Small intestine (tissue), 7 donors: ENCODE data around the gene YY1AP1. TPM values are rescaled to one million over a fixed set of nuclear protein-coding genes. Genes with fewer than 3 reads are reported as not detected.
A peak's percentile ranks its signal among the peaks of the same experiment; 100 is the strongest.
"Not testable (repeated sequence)": the region's sequence is repeated elsewhere in the genome, so short reads cannot be mapped to it uniquely, and the experiment has no call there.

ENCODE experiments used
- DNase-seq, 2 donors: peaks; one replicate each; pipeline versions ENCODE4 v3.0.0 to v3.0.0-alpha.2; 2013
- FAIRE-seq: peaks from 2 replicates; lab custom pipeline; 2012; peaks lifted over from hg19 to GRCh38; lab: Jason Lieb, UNC
- H3K27ac ChIP-seq, 3 donors: one replicate each; pipeline ENCODE4 v1.5.1; 2013; ENCODE audit warnings: low read length in 2 of 3, mild to moderate bottlenecking in 2 of 3, control low read depth in 1 of 3, inconsistent platforms in 1 of 3, low read depth in 1 of 3, moderate library complexity in 1 of 3
- H3K27me3 ChIP-seq, 3 donors: one replicate each; pipeline ENCODE4 v1.6.1; 2013; ENCODE audit warnings: low read length in 3 of 3, inconsistent platforms in 1 of 3; ENCODE audit not compliant: control insufficient read depth in 3 of 3, insufficient read depth in 3 of 3
- H3K36me3 ChIP-seq, 3 donors: one replicate each; pipeline ENCODE4 v1.6.1; 2013; ENCODE audit warnings: low read length in 3 of 3, inconsistent platforms in 1 of 3, low read depth in 1 of 3, mild to moderate bottlenecking in 1 of 3, moderate library complexity in 1 of 3; ENCODE audit not compliant: control insufficient read depth in 3 of 3, insufficient read depth in 2 of 3
- H3K4me1 ChIP-seq, 3 donors: one replicate each; pipeline ENCODE4 v1.6.1; 2013; ENCODE audit warnings: low read length in 2 of 3, inconsistent platforms in 1 of 3, low read depth in 1 of 3, mild to moderate bottlenecking in 1 of 3, moderate library complexity in 1 of 3; ENCODE audit not compliant: control insufficient read depth in 3 of 3, insufficient read depth in 2 of 3
- H3K4me3 ChIP-seq, 3 donors: one replicate each; pipeline ENCODE4 v1.5.1; 2013; ENCODE audit warnings: low read length in 3 of 3, control low read depth in 1 of 3, inconsistent platforms in 1 of 3, low read depth in 1 of 3, mild to moderate bottlenecking in 1 of 3, moderate library complexity in 1 of 3
- H3K9me3 ChIP-seq, 2 donors: one replicate each; pipeline ENCODE4 v1.6.1; 2013; ENCODE audit warnings: low read depth in 1 of 2, low read length in 1 of 2; ENCODE audit not compliant: control insufficient read depth in 2 of 2, insufficient read depth in 1 of 2
- WGBS, 3 donors: extraction: QIAGEN DNeasy Blood & Tissue Kit; methylation state at CpG; one replicate each; pipeline ENCODE4 v1.1.7; 2013; 5-methylcytosine and 5-hydroxymethylcytosine counted together
- polyA plus RNA-seq, 4 donors: library from polyadenylated mRNA; stranded (reverse) in 3 of 4; unstranded in 1 of 4; fragments of 200-250 nt in 3 of 4; fragments of 120-200 nt in 1 of 4; gene quantifications; one replicate each; pipeline versions ENCODE4 v1.2.1 to v1.2.3, GENCODE V29; 2013
- donor health status: healthy with polysubstance abuse.
- donor health status: control.
- donor health status: control.
- donor health status: Bipolar disorder and iron deficiency.
- donor health status: healthy.

YY1AP1 gene
- polyA plus RNA-seq, 4 donors = 29.4 to 54.8 (median 35.2) TPM

DNA sequence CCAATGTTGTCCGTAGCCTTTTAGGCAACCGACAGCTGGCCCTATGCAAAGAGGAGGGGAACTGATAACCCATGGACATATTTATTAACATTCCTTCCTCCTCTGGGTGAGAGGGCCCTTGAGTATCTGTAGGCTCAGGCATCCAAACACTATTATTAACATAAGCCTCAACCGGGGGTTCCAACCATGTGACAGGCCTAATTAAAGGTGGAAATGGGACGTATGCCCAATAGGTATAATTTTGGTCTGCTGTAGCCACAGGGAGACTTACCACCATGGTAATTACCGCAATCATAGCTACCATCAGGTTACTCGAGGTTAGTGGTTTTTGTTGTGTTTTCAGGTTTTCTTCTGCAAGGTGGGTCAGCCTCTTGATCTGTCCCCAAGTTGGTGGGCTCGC lies 5.6 kb upstream of the YY1AP1 start:
- peaks cover 0 to 8% (median 4%) of the 10 kb centered on the region in 3 donors for H3K4me1 ChIP-seq
- DNase-seq = no peak
- WGBS, 3 donors = 84 to 89% (median 89%) methylated on average over 7 of the region's 7 CpGs
- H3K27ac ChIP-seq = no peak overlapping the region
- peaks cover 0 to 15% of the 10 kb centered on the region in 2 donors for H3K9me3 ChIP-seq
- H3K36me3 ChIP-seq = peaks cover 0 to 5% (median 4%) of the 10 kb centered on the region in 3 donors
- FAIRE-seq = no peak
- no peak overlapping the region for H3K4me3 ChIP-seq
- no peaks in the 10 kb centered on the region for H3K27me3 ChIP-seq

DNA sequence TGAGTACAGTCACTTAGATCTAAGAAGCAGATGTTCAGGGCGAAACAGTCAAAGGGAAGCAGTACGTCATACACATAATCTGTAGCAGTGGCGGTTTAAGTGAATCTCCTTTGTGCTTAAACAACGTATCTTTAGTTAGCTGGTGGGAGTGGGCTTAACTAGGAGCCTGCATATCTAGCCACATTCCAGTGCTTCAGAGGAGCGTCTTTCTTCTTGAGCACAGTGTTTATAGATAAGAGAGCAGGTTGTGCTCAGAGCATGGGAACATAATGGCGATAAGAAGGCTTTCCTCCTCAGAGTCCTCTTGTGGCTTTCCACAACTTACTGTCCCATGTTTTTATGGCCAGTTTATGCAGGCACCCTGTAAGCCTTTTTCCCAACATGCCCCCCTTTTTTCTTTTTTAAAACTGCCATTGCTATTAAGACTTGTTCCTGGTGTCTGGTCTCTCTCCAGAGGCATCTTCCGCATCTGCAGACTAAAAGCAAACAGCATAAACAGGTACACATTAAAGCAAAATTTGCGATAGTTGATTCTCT lies 3.5 kb upstream of the YY1AP1 start:
- Histone ChIP-seq H3K27me3 (no peaks in the 10 kb centered on the region), H3K9me3 (peaks cover 0 to 8% of the 10 kb centered on the region in 2 donors), H3K36me3 (peaks cover 0 to 6% (median 5%) of the 10 kb centered on the region in 3 donors), H3K27ac (no peak overlapping the region), H3K4me1 (peaks cover 0 to 5% (median 4%) of the 10 kb centered on the region in 3 donors), H3K4me3 (no peak overlapping the region)
- FAIRE-seq (no peak), DNase-seq (no peak)
- WGBS, 3 donors = 97 to 99% (median 98%) methylated on average over 8 of the region's 8 CpGs

DNA sequence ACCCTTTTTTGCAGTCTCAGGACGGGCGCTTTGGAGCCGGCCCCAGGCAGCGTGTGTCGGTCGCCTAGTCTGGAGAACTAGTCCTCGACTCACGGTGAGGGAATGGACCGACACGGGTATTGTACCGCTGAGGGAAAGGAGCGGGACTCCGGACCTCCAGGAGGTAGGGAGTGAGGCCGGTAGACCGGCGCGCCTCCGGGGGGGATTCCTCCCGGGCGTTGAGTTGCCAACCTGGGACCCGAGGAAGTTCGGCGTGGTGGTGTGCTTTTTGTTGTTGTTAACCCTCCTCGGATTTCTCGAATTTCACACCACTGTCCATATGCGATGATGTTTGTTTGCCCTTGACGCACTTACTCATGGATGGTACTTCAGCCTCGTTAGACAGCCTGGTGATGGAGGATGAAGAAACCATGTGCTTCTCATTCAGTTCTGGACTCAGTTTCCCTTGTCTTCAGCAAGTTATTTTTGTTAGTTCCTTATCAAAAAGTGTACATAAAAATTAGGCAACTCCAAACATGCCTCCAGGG lies 570 bp upstream of the YY1AP1 start, which contains the start of gene DAP3:
DAP3 (plus strand) TSS at position 11 of the 527 bp plus-strand sequence. CDS start 20,689 bp downstream, outside the sequence.
- Histone ChIP-seq H3K27ac (peak within 1 kb of the TSS; percentile 97 to 98 (median 97)), H3K4me3 (peak within 1 kb of the TSS; percentile 86 to 100 (median 96)), H3K36me3 (peaks cover 0 to 13% (median 5%) of the 10 kb centered on the region in 3 donors)
- FAIRE-seq, H3K27me3 ChIP-seq, H3K4me1 ChIP-seq, H3K9me3 ChIP-seq, DNase-seq: not testable (repeated sequence)
- 0% methylated on average over 28 of the region's 28 CpGs for WGBS, 3 donors

DNA sequence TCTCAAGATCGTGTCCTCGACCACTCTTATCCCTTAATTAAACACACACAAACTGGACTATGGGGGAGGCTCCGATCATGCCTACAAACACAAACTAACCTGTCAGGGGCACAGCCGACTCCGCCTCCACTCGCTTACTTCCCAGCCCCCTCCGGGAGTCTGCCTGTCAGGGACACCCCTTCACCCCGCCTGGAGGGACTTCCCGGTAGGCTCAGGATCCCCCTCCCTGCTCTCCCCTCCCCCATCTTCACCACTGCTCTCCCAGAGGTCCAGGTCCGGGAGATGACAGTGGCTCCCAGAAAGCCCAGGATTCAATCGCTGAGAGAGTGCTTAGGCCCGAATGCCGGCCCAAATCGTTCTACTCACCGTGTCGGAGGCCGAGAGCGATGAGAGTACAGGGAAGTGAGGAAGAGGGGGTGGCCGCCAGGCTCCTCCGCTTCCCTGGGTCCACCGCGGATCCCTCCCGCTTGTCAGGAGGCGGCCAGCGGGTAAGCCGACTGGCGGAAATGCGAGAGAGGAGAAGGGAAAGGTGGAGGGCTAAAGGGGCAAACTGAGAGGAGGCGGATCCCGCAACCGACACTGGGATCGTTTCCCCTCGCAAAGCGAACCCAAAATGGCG lies 760 bp downstream of the YY1AP1 start:
- H3K4me1 ChIP-seq, FAIRE-seq: not testable (repeated sequence)

DNA sequence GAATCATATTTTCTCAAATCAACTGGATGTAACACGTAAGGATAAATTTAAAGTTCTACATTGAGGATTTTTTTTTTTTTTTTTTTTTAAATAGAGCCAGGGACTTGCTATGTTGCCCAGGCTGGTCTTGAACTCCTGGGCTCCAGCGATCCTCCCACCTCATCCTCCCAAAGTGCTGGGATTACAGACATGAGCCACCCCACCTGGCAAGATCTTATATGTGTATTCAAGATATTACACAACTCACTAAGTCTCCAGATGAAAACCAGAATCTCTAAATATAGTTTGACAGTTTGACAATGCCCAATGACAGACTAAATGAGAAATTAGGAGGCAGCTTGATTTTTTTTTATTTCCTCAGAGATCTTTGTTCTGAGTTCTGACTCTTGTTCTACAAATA lies 6.8 kb downstream of the YY1AP1 start:
- WGBS, 3 donors = 95 to 100% (median 97%) methylated on average over 2 of the region's 2 CpGs
- peaks cover 0 to 6% (median 0%) of the 10 kb centered on the region in 3 donors for H3K4me1 ChIP-seq
- no peaks in the 10 kb centered on the region for H3K27me3 ChIP-seq
- DNase-seq (no peak), FAIRE-seq (no peak)
- no peak overlapping the region for H3K4me3 ChIP-seq
- H3K36me3 ChIP-seq = peaks cover 7 to 27% (median 16%) of the 10 kb centered on the region in 3 donors
- no peaks in the 10 kb centered on the region for H3K9me3 ChIP-seq
- H3K27ac ChIP-seq = no peak overlapping the region

More for the DNA sequence above, 760 bp downstream of the YY1AP1 start:
- not testable (repeated sequence) for DNase-seq, H3K27me3 ChIP-seq, H3K9me3 ChIP-seq
- H3K4me3 ChIP-seq = peak overlapping the region; percentile 86 to 100 (median 96)
- peak overlapping the region; percentile 97 to 98 (median 97) for H3K27ac ChIP-seq
- peaks cover 0 to 21% (median 5%) of the 10 kb centered on the region in 3 donors for H3K36me3 ChIP-seq
- WGBS, 3 donors = 0 to 1% (median 0%) methylated on average over 16 to 28 of the region's 35 CpGs

DNA sequence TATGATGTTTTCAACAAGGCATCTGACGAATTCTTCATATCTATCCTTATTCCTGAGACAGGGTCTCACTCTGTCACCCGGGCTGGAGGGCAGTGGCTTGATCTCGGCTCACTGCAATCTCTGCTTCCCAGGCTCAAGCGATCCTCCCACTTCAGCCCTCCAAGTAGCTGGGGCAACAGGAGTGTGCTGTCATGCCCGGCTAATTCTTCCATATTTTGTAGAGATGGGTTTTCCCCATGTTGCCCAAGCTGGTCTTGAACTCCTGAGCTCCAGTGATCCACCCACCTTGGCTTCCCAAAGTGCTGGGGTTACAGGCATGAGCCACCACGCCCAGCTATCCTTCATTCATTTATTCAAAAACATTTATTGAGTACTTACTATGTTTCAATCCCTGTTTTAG lies 8.0 kb downstream of the YY1AP1 start:
- Histone ChIP-seq H3K36me3 (peaks cover 7 to 30% (median 19%) of the 10 kb centered on the region in 3 donors), H3K4me3 (no peak overlapping the region)
- no peak for DNase-seq

DNA sequence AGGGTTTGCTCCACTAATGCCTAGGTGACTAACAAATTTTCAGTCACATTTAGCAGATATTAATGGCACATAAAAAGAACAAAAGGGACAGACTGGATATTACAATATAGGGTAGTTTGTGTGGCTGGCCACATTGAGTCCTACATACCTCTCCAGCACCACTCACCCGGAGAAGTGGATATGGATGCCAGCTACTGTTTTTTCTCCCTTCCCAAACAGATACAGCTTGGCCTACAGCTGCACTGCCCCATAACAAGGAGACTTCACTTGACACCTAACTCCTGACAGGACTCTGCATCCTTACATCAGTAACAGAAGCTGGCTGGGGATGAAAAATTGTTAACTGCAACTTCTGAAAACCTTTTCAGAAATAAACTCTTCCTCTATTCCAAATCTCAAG lies 9.6 kb downstream of the YY1AP1 start:
- H3K27ac ChIP-seq, H3K4me3 ChIP-seq, H3K4me1 ChIP-seq, H3K9me3 ChIP-seq, FAIRE-seq, H3K27me3 ChIP-seq, DNase-seq: not testable (repeated sequence)
- H3K36me3 ChIP-seq = peaks cover 13 to 38% (median 25%) of the 10 kb centered on the region in 3 donors
- WGBS, 3 donors = 91 to 94% (median 94%) methylated on average over 1 of the region's 1 CpG

More for the DNA sequence above, 8.0 kb downstream of the YY1AP1 start:
- 90 to 93% (median 92%) methylated on average over 6 of the region's 6 CpGs for WGBS, 3 donors
- no peak for FAIRE-seq
- Histone ChIP-seq H3K9me3 (no peaks in the 10 kb centered on the region), H3K27ac (no peak overlapping the region), H3K27me3 (no peaks in the 10 kb centered on the region), H3K4me1 (no peaks in the 10 kb centered on the region)

DNA sequence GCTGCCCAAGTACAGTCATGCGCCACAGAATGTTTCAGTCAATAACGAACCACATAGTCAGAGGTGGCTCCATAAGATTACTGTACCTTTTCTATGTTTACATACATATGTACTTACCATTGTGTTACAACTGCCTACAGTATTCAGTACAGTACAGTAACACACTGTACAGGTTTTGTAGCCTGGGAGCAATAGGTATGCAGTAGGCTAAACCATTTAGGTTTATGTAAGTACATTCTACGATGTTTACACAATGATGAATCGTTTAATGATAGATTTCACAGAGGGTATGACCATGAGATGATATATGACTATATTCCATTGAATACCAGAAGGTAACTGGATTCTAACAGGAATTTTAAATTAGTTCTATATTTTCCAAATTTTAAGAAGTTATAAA lies 10.5 kb downstream of the YY1AP1 start:
- 77 to 85% (median 78%) methylated on average over 4 of the region's 4 CpGs for WGBS, 3 donors
- Histone ChIP-seq H3K9me3 (no peaks in the 10 kb centered on the region), H3K4me1 (no peaks in the 10 kb centered on the region), H3K4me3 (no peak overlapping the region), H3K27me3 (no peaks in the 10 kb centered on the region), H3K36me3 (peaks cover 13 to 36% (median 25%) of the 10 kb centered on the region in 3 donors), H3K27ac (no peak overlapping the region)
- DNase-seq = no peak
- FAIRE-seq = no peak
